GM12864 (cell line): Measurements from ENCODE around the gene LHB.

Source experiments
- DNase-seq: peaks from one replicate; pipeline ENCODE4 v3.0.0-alpha.2; 2011; ENCODE audit warnings: low read depth
- H3K4me3 ChIP-seq: 2 replicates; pipeline ENCODE4 v1.5.1; 2011; ENCODE audit warnings: mild to moderate bottlenecking, low read depth, low read length, control low read depth
- TF ChIP-seq, protein P1 (sequence below): IDR thresholded peaks from 2 replicates; pipeline ENCODE4 v1.5.1; 2011; ENCODE audit warnings: low read depth, mild to moderate bottlenecking, moderate library complexity, low read length, control low read depth, inconsistent platforms; ENCODE audit errors: missing control alignments

The LHB gene

GRCh38 chr19:49017041-49017665, at the start of gene LHB:
Gene LHB (minus strand): TSS chr19:49017091. CDS start chr19:49017081, 10 bp downstream.
- TF ChIP-seq, protein P1, sequence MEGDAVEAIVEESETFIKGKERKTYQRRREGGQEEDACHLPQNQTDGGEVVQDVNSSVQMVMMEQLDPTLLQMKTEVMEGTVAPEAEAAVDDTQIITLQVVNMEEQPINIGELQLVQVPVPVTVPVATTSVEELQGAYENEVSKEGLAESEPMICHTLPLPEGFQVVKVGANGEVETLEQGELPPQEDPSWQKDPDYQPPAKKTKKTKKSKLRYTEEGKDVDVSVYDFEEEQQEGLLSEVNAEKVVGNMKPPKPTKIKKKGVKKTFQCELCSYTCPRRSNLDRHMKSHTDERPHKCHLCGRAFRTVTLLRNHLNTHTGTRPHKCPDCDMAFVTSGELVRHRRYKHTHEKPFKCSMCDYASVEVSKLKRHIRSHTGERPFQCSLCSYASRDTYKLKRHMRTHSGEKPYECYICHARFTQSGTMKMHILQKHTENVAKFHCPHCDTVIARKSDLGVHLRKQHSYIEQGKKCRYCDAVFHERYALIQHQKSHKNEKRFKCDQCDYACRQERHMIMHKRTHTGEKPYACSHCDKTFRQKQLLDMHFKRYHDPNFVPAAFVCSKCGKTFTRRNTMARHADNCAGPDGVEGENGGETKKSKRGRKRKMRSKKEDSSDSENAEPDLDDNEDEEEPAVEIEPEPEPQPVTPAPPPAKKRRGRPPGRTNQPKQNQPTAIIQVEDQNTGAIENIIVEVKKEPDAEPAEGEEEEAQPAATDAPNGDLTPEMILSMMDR, result no peak
- H3K4me3 ChIP-seq, result peak within 1 kb of the TSS; percentile 44
- no peak for DNase-seq

GRCh38 chr19:49065905-49066512, 49.1 kb upstream of the LHB start:
- DNase-seq, result no peak
- no peak overlapping the region for H3K4me3 ChIP-seq
- TF ChIP-seq, protein P1, result no peak

- no peak for DNase-seq
- no peak within 1 kb of the TSS for H3K4me3 ChIP-seq
- TF ChIP-seq, protein P1, result no peak
Observed at GRCh38 chr19:49064768-49065611, 48.1 kb upstream of the LHB start, which contains the start of gene NTF4. Gene NTF4 (minus strand): TSS chr19:49064818. CDS start chr19:49061997, 2,821 bp downstream.

DNA sequence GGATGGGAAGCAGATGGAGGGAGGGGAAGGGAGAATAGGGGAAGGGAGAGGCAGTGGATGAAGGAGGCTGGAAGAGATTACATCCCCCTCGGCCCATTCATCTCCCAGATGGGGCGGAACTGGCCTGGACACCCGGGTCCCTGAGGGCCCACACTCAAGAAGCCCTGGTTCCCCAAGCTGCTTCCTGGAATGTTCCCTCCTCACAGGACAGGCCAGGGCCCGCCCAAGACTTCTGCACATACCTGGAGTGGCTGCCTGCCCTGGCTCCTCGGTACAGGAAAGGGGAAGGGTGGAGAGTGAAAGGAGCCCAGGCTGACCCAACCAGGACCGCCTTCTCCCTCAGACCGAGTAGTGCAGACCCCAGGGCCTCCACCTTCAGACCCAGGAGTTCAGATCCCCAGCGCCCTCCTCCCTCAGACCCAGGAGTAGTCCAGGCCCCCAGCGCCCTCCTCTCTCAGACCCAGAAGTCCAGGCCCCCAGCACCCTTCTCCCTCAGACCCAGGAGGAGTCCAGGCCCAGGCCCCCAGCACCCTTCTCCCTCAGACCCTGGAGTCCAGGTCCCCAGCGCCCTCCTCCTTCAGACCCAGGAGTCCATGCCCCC, 47.2 kb upstream of the LHB start:
- no peak overlapping the region for H3K4me3 ChIP-seq
- TF ChIP-seq, protein P1, result no peak
- no peak for DNase-seq

DNA sequence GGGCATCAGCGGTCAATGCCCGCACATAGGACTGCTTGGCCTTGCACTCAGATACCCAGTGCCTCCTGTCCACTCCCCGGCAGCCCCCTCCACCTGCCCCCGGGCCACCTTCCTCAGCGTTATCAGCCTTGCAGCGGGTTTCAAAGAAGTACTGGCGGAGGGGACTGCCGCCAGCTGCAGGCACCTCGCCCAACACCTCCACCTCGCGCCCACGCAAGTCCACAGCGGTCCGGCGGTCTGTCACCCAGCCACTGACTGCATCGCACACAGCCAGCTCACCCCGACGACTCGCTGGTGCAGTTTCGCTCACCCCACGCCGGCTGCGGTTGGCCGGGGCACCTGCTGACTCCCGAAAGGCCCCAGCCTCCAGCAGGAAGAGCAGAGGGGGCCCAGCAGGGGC, 44.6 kb upstream of the LHB start:
- no peak overlapping the region for H3K4me3 ChIP-seq
- DNase-seq, result no peak
- TF ChIP-seq, protein P1, result no peak

DNA sequence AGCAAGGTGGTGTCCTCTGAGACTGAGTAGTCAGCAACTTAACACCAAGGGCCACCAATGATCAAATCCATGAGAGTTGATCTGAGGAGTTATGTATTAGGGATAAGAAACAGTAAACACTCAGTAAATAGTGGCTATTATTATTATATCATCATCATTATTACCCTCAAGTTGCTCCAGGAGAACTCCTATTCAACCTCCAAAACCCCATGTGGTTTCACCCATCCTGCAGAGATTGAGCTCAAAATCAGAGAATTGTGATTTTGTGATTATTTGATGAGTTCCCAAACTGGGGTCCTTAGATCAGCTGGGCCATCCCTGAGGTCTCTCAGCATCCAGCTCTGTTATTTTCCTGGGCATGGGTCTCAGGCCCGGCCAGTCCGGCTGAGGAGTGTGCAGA, 44.1 kb upstream of the LHB start:
- no peak for DNase-seq
- H3K4me3 ChIP-seq, result no peak overlapping the region
- TF ChIP-seq, protein P1, result no peak
